Gastrocnemius medialis (tissue), 4 donors: Measurements from ENCODE around the gene PIP4P1.
"Not testable (repeated sequence)": the region's sequence is repeated elsewhere in the genome, so short reads cannot be mapped to it uniquely, and the experiment has no call there.

Experiments
- POLR2A ChIP-seq, 2 donors: fragments of 450-650 bp; IDR thresholded peaks; one replicate each; pipeline ENCODE4 v1.6.1; 2017; ENCODE audit warnings: antibody characterized with exemption in 2 of 2, mild to moderate bottlenecking in 2 of 2, moderate library complexity in 2 of 2
- TF ChIP-seq, protein P1 (sequence below), 5 experiments: fragments of 450-650 bp in 3 of 5; fragments of 200-600 bp in 2 of 5; sonication (generic) in 2 of 5; IDR thresholded peaks in 4 of 5; conservative IDR thresholded peaks in 1 of 5; 1 replicate in 4 of 5; 2 replicates in 1 of 5; pipeline ENCODE4 v1.5.1; 2016 to 2019; ENCODE audit warnings: antibody characterized with exemption in 5 of 5, mild to moderate bottlenecking in 3 of 5, moderate library complexity in 3 of 5

GRCh38 chr14:20452831-20453230 lies 8.4 kb downstream of the PIP4P1 start:
- TF ChIP-seq, protein P1, sequence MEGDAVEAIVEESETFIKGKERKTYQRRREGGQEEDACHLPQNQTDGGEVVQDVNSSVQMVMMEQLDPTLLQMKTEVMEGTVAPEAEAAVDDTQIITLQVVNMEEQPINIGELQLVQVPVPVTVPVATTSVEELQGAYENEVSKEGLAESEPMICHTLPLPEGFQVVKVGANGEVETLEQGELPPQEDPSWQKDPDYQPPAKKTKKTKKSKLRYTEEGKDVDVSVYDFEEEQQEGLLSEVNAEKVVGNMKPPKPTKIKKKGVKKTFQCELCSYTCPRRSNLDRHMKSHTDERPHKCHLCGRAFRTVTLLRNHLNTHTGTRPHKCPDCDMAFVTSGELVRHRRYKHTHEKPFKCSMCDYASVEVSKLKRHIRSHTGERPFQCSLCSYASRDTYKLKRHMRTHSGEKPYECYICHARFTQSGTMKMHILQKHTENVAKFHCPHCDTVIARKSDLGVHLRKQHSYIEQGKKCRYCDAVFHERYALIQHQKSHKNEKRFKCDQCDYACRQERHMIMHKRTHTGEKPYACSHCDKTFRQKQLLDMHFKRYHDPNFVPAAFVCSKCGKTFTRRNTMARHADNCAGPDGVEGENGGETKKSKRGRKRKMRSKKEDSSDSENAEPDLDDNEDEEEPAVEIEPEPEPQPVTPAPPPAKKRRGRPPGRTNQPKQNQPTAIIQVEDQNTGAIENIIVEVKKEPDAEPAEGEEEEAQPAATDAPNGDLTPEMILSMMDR (IDR thresholded peaks at IDR 0.05 in 4 of 5, conservative IDR thresholded peaks at IDR 0.05 in 1 of 5): not testable (repeated sequence)
- TF ChIP-seq POLR2A (IDR thresholded peaks at IDR 0.05): not testable (repeated sequence)
